ENCODE data around the gene SEPTIN11. TPM values are rescaled to one million over a fixed set of nuclear protein-coding genes. Genes with fewer than 3 reads are reported as not detected.
"Not testable (repeated sequence)": the region's sequence is repeated elsewhere in the genome, so short reads cannot be mapped to it uniquely, and the experiment has no call there.

SEPTIN11 gene
- total RNA-seq, 1 donor from 2014 or later = 111 TPM

GRCh38 chr4:76963131-76963750, 13.7 kb downstream of the SEPTIN11 start:
- no peaks in the 10 kb centered on the region for H3K27me3 ChIP-seq
- no peaks in the 10 kb centered on the region for H3K36me3 ChIP-seq
- H3K9me3 ChIP-seq = no peaks in the 10 kb centered on the region
- H3K4me3 ChIP-seq = no peak overlapping the region
- no peak overlapping the region for H3K27ac ChIP-seq
- intact Hi-C loops (cut with DNase I) = no loop called here
- no peak for TF ChIP-seq POLR2AphosphoS5 (IDR thresholded peaks at IDR 0.05; ENCODE audit: insufficient read depth in 1 of 2, low read depth in 1 of 2)
- TF ChIP-seq POLR2A (IDR thresholded peaks at IDR 0.05) = no peak
- TF ChIP-seq, protein P1, sequence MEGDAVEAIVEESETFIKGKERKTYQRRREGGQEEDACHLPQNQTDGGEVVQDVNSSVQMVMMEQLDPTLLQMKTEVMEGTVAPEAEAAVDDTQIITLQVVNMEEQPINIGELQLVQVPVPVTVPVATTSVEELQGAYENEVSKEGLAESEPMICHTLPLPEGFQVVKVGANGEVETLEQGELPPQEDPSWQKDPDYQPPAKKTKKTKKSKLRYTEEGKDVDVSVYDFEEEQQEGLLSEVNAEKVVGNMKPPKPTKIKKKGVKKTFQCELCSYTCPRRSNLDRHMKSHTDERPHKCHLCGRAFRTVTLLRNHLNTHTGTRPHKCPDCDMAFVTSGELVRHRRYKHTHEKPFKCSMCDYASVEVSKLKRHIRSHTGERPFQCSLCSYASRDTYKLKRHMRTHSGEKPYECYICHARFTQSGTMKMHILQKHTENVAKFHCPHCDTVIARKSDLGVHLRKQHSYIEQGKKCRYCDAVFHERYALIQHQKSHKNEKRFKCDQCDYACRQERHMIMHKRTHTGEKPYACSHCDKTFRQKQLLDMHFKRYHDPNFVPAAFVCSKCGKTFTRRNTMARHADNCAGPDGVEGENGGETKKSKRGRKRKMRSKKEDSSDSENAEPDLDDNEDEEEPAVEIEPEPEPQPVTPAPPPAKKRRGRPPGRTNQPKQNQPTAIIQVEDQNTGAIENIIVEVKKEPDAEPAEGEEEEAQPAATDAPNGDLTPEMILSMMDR (IDR thresholded peaks at IDR 0.05) = no peak
- H3K4me1 ChIP-seq = peaks cover 15% of the 10 kb centered on the region
- DNase-seq (ENCODE audit: extremely low spot score in 2 of 2) = no peak

DNA sequence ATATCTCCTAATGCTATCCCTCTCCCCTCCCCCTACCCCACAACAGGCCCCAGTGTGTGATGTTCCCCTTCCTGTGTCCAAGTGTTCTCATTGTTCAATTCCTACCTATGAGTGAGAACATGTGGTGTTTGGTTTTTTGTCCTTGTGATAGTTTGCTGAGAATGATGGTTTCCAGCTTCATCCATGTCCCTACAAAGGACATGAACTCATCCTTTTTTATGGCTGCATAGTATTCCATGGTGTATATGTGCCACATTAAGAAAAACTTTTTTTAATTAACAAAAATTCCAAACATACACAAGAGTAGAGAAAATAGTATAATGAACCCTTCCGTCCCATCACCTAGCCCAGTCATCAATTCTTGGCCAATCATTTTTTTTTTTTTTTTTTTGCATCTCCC, 14.4 kb downstream of the SEPTIN11 start:
- peaks cover 15% of the 10 kb centered on the region for H3K4me1 ChIP-seq
- H3K27me3 ChIP-seq; H3K4me3 ChIP-seq; H3K9me3 ChIP-seq; H3K36me3 ChIP-seq; DNase-seq (ENCODE audit: extremely low spot score in 2 of 2); intact Hi-C loops (cut with DNase I); H3K27ac ChIP-seq: not testable (repeated sequence)

- H3K27ac ChIP-seq = no peak overlapping the region
- no peak for DNase-seq (ENCODE audit: extremely low spot score in 2 of 2)
- H3K4me3 ChIP-seq = no peak overlapping the region
- TF ChIP-seq, protein P1 (IDR thresholded peaks at IDR 0.05) = no peak
- TF ChIP-seq POLR2A (IDR thresholded peaks at IDR 0.05) (no peak), POLR2AphosphoS5 (IDR thresholded peaks at IDR 0.05; ENCODE audit: insufficient read depth in 1 of 2, low read depth in 1 of 2) (no peak)
- H3K36me3 ChIP-seq = no peaks in the 10 kb centered on the region
- H3K4me1 ChIP-seq = peaks cover 15% of the 10 kb centered on the region
- intact Hi-C loops (cut with DNase I) = no loop called here
- no peaks in the 10 kb centered on the region for H3K9me3 ChIP-seq
- H3K27me3 ChIP-seq = no peaks in the 10 kb centered on the region
Measured at GRCh38 chr4:76964769-76965168, 15.2 kb downstream of the SEPTIN11 start.

DNA sequence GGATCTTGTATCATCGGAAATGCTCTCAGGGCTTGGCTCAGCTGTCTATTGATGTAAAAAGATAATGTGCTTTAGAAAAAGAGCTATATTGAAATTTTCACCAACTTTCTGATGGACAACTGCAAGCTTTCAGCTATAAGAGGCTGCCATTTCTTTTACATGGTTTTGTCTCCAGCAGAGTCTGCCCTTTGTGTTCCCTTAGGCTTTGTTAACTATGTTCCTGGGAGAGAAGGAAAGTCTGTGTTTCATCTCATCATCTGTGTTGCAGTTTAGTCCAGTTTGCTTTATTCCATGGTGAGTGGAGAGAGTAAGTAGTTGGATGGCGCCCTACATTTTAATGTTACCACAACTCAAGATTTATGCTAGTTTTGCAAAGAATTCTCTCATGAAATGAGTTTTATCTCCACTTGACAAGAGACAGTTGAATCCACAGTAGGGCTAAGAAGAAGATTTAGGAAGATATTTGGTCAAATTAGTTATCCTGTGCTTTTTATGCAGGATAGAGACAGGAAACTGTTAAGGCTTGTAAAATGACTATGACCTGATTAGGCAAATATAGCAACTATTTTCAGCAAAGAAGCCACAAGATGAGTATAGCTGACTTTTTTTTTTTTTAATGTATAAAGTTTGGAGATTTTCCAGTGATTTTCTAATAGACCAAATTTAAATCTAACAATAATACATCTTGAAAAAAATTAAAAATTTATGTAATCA, 16.5 kb downstream of the SEPTIN11 start:
- Histone ChIP-seq H3K9me3 (no peaks in the 10 kb centered on the region), H3K27ac (no peak overlapping the region), H3K27me3 (no peaks in the 10 kb centered on the region), H3K4me1 (peaks cover 10% of the 10 kb centered on the region), H3K4me3 (no peak overlapping the region), H3K36me3 (no peaks in the 10 kb centered on the region)
- intact Hi-C loops (cut with DNase I) = no loop called here
- no peak for DNase-seq (ENCODE audit: extremely low spot score in 2 of 2)
- TF ChIP-seq POLR2A (IDR thresholded peaks at IDR 0.05) = no peak
- TF ChIP-seq, protein P1 (IDR thresholded peaks at IDR 0.05) = no peak
- no peak for TF ChIP-seq POLR2AphosphoS5 (IDR thresholded peaks at IDR 0.05; ENCODE audit: insufficient read depth in 1 of 2, low read depth in 1 of 2)

DNA sequence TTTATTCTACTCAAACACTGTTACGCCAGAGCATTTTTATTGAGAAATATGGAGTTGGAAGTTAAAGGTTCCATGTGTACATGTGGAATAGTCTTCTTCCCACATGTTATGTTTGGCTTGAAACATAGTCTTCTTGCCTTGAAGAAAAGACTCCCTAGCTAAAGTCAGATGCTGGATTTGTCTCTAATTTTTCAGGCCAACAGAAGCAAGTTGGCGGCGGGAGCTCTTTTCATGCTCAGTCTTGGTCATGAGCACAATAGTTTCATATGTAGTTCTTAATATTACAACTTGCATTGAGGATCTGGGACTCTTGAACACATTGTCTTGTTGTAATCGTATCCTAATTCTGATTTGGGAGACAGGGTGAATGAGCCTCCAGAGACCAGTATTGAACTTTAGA, 19.4 kb downstream of the SEPTIN11 start:
- intact Hi-C loops (cut with DNase I) = no loop called here
- Histone ChIP-seq H3K27me3 (no peaks in the 10 kb centered on the region), H3K4me3 (no peak overlapping the region), H3K36me3 (no peaks in the 10 kb centered on the region), H3K27ac (no peak overlapping the region), H3K4me1 (peaks cover 15% of the 10 kb centered on the region), H3K9me3 (no peaks in the 10 kb centered on the region)
- TF ChIP-seq, protein P1 (IDR thresholded peaks at IDR 0.05) = no peak
- TF ChIP-seq POLR2AphosphoS5 (IDR thresholded peaks at IDR 0.05; ENCODE audit: insufficient read depth in 1 of 2, low read depth in 1 of 2) (no peak), POLR2A (IDR thresholded peaks at IDR 0.05) (no peak)
- DNase-seq (ENCODE audit: extremely low spot score in 2 of 2) = no peak
